GM06990 (cell line): Measurements from ENCODE around the gene ACE.

Source experiments
- DNase-seq: peaks from one replicate; pipeline ENCODE4 v3.0.0-alpha.2; 2011; ENCODE audit not compliant: insufficient read length; ENCODE audit errors: extremely low read depth
- H3K27me3 ChIP-seq: replicated peaks from 2 replicates; pipeline ENCODE4 v1.6.0; 2011; ENCODE audit warnings: low read length; ENCODE audit not compliant: control insufficient read depth, insufficient read depth
- H3K36me3 ChIP-seq: 2 replicates; pipeline ENCODE4 v1.5.1; 2011; ENCODE audit warnings: low read length; ENCODE audit not compliant: control insufficient read depth, insufficient read depth
- H3K4me3 ChIP-seq: replicated peaks from 2 replicates; pipeline ENCODE4 v1.5.1; 2011; ENCODE audit warnings: low read depth, mild to moderate bottlenecking, control low read depth, low read length
- CTCF ChIP-seq: IDR thresholded peaks from 2 replicates; pipeline ENCODE4 v1.5.1; 2011; ENCODE audit warnings: low read length, control low read depth, mild to moderate bottlenecking, inconsistent platforms; ENCODE audit not compliant: insufficient read depth, poor library complexity, severe bottlenecking

The ACE gene

GRCh38 chr17:63512896-63513644 is 36.2 kb downstream of the ACE start:
- no peaks in the 10 kb centered on the region for H3K27me3 ChIP-seq
- H3K36me3 ChIP-seq, result no peaks in the 10 kb centered on the region
- no peak for TF ChIP-seq CTCF
- DNase-seq, result no peak
- no peak overlapping the region for H3K4me3 ChIP-seq

DNA sequence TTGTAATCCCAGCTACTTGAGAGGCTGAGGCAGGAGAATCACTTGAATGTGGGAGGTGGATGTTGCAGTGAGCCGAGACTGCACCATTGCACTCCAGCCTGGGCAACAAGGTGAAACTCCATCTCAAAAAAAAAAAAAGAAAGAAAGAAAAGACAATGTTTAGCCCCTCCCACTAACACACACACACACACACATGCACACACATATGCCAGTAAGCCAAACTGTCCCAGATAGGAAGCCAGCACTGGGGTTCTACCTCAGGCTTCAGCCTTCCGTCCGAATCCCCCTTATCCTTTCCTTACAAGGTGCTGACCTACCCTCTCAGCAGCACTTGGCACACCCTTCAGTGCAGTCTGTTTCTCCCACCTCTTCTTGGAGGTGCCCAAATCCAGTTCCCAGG is 37.6 kb downstream of the ACE start:
- DNase-seq, result no peak
- Histone ChIP-seq H3K27me3 (no peaks in the 10 kb centered on the region), H3K4me3 (no peak overlapping the region), H3K36me3 (no peaks in the 10 kb centered on the region)
- no peak for TF ChIP-seq CTCF

DNA sequence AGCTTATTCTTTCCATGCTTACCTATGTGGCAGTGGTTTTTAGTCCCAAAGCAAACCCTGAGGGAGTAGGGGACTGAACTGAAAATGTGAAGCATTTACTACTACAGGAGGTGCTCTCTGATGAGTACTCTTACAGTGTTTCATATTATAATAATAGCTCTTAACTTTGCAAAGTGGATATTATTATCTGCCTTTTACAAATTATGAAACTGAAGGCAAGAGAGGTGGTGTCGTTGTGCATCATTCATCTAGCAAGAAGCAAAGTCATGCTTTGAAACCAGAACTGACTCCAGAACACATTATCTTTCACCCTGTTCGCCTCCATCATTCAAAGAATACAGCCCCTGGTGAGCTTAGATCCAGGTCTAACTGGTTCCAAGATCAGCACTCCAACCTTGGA is 38.1 kb downstream of the ACE start:
- Histone ChIP-seq H3K36me3 (no peaks in the 10 kb centered on the region), H3K4me3 (no peak overlapping the region), H3K27me3 (no peaks in the 10 kb centered on the region)
- no peak for DNase-seq
- no peak for TF ChIP-seq CTCF

DNA sequence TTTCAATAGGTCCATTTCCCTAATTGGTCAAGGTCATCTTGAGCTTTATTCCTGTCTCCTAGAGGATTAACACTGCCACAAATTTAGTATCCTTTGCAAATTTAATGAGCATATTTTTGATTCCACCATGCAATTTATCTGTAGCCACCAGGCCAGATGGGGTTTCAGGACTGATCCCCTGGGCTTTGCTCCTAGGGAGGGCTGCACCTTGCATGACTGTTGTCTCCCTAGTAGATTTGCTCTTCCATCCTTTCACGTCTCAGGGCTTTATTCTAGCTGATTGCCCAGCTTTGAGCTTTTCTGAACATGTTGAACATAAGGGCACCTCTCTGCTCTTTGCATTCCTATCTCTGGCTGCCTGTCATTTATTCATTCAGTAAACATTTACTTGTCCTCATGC is 38.6 kb downstream of the ACE start:
- DNase-seq, result no peak
- no peaks in the 10 kb centered on the region for H3K27me3 ChIP-seq
- TF ChIP-seq CTCF, result no peak
- no peaks in the 10 kb centered on the region for H3K36me3 ChIP-seq
- H3K4me3 ChIP-seq, result no peak overlapping the region

GRCh38 chr17:63516910-63517824 is 40.3 kb downstream of the ACE start:
- no peaks in the 10 kb centered on the region for H3K27me3 ChIP-seq
- no peaks in the 10 kb centered on the region for H3K36me3 ChIP-seq
- no peak for TF ChIP-seq CTCF
- DNase-seq, result no peak
- H3K4me3 ChIP-seq, result no peak overlapping the region
